ENCODE results near the gene GLT8D2. TPM values are rescaled to one million over a fixed set of nuclear protein-coding genes. Genes with fewer than 3 reads are reported as not detected.

GLT8D2 gene
- total RNA-seq, 1 experiment from 2014 or later, result 10.7 TPM

DNA sequence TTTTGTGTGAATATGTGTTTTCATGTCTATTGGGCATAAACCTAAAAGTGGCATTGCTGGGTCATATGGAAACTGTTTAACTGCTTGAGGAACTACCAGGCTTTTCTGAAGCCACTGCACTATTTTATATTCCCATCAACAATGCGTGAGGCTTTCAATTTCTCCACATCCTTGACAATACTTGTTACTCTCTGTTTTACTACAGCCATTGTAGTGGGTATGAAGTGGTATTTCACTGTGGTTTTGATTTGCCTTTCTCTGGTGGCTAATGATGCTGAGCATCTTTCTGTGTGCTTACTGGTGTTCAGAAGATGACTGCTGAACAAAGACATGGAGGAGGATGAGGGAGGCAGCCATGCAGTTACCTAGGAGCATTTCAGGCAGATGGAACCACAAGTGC is 97.5 kb downstream of the GLT8D2 start:
- no peak for DNase-seq (ENCODE audit: low read depth)

DNA sequence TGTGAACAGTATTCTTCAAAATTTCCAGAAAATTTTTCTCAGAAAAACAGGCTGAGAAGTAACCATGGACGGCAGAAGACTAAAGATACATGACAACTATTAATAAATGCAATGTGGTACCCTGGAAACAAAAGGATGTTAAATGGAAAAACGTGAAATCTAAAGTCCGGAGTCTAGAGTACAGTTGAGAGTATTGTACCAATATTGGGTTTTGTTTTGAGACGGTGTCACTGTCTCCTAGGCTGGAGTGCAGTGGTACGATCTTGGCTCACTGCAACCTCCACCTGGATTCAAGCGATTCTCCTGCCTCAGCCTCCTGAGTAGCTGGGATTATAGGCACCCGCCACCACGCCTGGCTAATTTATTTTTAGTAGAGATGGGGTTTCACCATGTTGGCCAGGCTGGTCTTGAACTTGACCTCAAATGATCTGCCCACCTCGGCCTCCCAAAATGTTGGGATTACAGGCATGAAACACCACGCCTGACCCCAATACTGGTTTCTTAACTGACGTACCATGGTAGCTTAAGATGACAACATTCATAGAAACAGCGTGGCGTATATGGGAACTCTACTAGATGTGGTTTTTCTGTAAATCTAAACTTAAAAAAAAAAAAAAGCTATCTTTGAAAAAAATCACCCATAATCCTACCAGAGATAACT is 101.1 kb downstream of the GLT8D2 start:
- DNase-seq (ENCODE audit: low read depth), result no peak

DNA sequence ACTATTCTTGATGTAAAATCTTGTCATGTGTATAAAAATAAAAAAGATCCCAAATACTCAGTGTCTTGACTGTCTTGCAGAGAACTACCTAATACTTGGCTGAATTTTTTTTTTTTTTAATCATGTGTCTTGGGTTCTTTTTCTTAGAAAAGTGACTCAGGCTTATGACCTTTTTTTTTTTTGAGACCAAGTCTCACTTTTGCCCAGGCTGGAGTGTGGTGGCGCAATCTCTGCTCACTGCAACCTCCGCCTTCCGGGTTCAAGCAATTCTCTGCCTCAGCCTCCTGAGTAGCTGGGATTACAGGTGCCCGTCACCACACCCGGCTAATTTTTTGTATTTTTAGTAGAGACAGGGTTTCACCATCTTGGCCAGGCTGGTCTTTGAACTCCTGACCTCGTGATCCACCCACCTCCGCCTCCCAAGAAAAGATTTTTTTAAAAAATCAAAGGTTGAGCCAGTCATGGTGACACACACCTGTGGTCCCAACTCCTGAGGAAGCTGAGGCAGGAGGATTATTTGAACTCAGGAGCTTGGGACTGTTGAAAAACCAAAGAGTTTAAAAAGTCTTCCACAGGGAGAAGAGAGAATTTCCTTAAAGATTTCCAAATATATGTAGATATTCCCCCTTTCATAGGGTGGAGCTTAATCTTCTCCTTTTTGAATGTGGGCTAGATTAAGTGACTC is 102.0 kb downstream of the GLT8D2 start:
- no peak for DNase-seq (ENCODE audit: low read depth)

DNA sequence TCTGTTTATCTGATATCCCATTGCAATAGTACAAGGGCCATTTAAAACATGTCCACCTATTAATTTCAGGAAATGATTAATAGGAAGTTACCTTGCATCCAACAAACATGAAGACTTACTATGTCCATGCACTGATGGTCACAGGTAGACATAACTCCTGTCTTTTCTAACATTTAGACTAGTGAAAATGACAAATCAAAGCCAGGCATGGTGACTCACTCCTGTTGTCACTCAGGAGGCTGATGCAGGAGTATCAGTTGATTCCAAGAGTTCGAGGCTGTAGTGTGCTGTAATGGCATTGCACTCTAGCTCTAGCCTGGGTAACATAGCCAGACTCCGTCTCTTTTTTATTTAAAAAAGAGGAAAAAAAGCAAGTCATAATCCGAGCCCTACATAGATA is 105.0 kb downstream of the GLT8D2 start:
- peak; percentile 27 for DNase-seq (ENCODE audit: low read depth)

Other genes with a start within 250 kb of the GLT8D2 start
- 7.3 and 10.4 TPM in 2 replicates for gene NT5DC3, start 209.0 kb downstream of the GLT8D2 start, total RNA-seq (2014; rRNA removed; shearing (Covaris generic))
- gene HSP90B1, start 119.8 kb downstream of the GLT8D2 start, total RNA-seq (2014; rRNA removed; shearing (Covaris generic)), result 763 and 1,048 TPM in 2 replicates
- gene TDG, start 84.3 kb downstream of the GLT8D2 start, total RNA-seq (2014; rRNA removed; shearing (Covaris generic)), result 20.7 and 32.9 TPM in 2 replicates
- gene HCFC2, start 14.3 kb upstream of the GLT8D2 start, total RNA-seq (2014; rRNA removed; shearing (Covaris generic)), result 10.8 and 14.6 TPM in 2 replicates
- gene NFYB, start 88.0 kb upstream of the GLT8D2 start, total RNA-seq (2014; rRNA removed; shearing (Covaris generic)), result 29.7 and 34.8 TPM in 2 replicates
- gene TXNRD1, start 165.6 kb upstream of the GLT8D2 start, total RNA-seq (2014; rRNA removed; shearing (Covaris generic)), result 301 and 461 TPM in 2 replicates